HG02763 (cell line): ENCODE results near the gene ATP6V0A1.

Source experiments
- ATAC-seq: cut with Tn5 transposase; IDR thresholded peaks from one replicate; pipeline ENCODE4 v1.9.1; 2021; ENCODE audit warnings: mild to moderate bottlenecking, moderate library complexity; ENCODE audit not compliant: unreplicated experiment

The ATP6V0A1 gene

DNA sequence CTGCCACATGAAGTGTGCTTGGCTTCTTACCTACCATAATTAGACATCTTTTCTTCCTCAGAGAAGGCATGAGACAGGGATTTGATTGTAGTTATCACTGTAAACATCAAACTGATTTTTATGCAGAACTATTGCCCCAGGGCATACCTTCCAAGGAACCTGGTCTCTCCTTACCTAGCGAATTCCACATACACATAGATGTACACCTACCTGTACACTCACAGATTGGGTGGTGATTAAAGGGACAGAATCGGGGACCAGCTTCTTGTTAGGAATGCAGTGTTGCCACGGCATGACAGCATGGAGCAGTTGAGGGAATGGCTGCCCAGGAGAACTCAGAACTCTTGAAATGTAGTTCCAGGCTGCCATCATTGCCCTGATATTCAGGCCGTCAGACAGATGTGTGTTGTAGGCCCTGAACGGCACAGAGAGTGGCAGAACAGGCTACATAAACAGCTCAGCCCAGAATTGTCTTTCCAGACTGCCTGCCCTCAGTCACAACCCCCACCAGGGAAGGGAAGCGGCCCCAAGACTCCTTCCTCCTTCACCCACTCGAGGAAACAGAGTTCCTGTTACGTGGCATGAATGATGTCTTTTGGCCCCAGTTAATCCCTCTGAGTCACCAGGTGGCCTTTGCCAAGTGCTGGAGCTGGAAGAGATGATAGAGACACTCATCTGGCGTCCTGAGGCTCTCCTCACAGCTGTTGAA is 59.5 kb downstream of the ATP6V0A1 start:
- ATAC-seq: no peak

- no peak for ATAC-seq
Measured at GRCh38 chr17:42518755-42519545, 60.3 kb downstream of the ATP6V0A1 start.

DNA sequence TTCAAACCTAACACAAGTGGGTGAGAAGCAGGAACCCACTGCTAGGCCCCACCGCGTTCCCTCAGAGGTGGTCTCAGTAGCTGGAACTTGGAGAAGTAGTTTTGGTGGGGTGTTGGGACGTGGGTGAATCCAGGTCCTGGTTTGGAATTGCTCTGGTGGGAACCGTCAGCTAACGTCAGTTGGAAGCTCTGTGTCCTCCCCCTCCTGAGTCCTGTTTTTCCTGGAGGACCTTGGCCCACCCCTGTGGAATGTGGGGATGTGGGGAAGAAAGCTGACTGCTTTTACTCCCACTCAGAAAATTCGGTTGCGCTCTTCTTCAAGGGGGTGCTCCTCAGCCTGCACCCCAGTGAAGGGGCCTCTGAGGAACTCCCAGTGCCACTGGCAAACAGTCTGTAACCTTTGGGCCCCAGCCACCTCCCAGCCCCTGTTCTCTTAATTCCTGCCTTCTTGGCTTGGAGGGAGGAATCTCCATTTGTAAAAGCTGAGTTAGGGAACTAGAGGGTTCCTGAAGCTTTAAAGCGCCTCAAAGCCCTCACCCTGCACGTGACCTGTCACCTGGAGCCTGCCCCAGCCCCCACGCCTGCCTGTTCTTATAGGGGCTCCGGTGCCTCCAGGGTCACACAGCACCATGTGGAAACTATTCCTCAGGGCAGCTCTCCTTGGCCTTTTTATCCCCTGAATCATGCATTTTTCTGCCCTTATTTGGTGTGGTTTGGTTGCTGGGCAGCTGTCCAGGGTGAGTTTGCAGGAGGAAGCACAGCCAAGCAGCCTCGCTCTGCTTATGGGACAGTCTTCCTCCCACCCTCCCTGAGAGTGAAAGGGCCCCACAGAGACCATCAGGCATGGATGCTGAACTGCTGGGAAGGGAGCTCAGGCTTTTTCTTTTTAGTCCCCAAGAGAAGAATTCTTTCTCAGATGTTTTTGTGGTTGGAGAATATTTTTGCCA is 61.1 kb downstream of the ATP6V0A1 start:
- no peak for ATAC-seq

DNA sequence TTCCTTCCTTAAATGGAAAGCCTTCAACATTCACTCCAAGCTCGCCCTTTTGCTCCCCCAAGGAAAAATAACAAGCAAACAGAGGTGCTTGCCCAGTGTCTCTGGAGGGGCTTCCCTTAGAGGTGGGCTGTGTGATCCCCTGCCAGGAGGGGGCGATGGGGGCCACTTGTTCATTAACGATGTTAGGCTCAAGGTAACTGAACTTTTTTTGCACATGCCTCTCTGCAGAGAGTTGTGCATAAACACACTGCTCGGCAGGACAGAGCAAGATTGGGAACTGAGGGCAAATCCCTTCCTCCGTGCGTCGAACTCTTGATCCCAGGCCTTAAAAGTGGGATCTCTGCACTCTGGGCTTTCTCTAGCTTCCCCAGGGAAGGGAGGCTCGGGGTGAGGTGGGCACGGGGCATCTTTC is 61.9 kb downstream of the ATP6V0A1 start:
- ATAC-seq: no peak

DNA sequence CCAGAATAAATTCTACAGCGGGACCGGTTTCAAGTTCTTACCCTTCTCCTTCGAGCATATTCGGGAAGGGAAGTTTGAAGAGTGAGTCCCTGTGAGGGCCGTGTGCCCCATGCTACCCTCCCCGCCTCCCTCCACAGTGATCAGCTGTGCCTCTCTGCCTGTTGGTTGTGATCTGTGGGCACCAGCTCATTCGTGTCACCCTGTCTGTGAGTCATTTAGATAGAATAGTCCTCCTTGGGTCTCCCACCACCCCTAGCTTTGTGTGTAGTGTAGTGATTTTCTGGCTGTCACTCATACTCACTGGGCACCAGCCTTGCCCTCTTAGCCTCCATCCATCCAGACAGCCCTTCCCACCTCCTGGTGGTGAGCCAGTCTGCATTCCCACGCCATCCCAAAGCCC is 62.4 kb downstream of the ATP6V0A1 start:
- no peak for ATAC-seq

- no peak for ATAC-seq
Measured at GRCh38 chr17:42521666-42522262, 63.1 kb downstream of the ATP6V0A1 start.

GRCh38 chr17:42522263-42522790 is 63.6 kb downstream of the ATP6V0A1 start:
- ATAC-seq: no peak

DNA sequence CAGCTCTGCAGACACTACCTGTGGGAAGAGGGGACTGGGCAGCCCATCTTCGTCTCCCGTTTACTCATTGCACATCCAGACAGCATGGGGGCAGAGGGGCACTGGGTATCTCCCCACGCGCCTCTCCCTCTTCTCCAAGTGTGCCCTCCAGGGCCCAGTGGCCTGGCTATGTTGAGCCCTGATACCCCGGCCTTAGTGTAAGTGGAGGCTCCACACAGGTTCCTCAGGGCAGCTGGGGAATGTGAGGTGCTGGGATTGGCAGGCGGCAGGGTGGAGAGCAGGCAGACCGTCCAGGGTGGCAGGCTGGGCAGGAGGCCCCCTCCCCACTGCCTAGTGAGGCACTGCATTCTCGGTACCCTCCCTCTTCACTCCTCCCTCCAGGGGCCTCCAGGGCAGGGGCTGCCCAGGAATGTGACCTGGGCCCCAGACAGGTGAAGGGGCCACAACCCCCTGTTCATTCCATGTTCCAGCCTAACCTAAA is 64.2 kb downstream of the ATP6V0A1 start:
- ATAC-seq: no peak

- ATAC-seq: no peak
Measured at GRCh38 chr17:42525221-42525620, 66.5 kb downstream of the ATP6V0A1 start.

DNA sequence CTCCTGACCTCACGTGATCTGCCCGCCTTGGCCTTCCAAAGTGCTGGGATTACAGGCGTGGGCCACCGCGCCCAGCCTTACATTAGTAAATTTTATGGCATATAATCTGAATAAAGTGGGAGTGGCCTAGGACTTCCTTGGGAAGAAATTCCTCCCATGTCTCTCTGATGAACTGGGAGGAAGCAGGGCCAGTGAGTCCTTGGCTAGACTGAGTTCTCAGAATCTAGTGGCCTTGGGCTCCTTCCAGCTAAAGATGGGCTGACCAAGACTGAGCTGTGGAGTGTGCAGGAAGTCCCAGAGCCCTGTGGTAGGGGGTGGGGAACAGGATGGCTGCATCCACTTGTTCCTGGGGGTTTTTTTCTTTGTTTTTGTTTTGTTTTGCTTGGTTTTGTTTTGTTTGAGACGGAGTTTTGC is 67.4 kb downstream of the ATP6V0A1 start:
- ATAC-seq: no peak

DNA sequence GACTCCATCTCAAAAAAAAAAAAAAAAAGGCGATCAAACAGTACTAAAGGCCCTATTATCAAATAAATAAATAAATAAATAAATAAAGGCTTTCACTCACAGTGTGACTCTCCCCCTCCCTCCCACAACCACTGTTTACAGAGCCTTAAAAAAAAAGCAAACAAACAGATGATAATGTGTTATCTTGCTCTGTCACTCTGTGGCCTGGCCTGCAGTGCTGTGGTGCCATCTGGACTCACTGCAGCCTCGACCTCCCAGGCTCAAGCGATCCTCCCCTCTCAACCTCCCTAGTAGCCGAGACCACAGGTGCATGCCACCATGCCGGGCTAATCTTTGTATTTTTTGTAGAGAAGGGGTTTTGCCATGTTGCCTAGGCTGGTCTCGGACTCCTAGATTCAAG is 69.3 kb downstream of the ATP6V0A1 start:
- no peak for ATAC-seq

DNA sequence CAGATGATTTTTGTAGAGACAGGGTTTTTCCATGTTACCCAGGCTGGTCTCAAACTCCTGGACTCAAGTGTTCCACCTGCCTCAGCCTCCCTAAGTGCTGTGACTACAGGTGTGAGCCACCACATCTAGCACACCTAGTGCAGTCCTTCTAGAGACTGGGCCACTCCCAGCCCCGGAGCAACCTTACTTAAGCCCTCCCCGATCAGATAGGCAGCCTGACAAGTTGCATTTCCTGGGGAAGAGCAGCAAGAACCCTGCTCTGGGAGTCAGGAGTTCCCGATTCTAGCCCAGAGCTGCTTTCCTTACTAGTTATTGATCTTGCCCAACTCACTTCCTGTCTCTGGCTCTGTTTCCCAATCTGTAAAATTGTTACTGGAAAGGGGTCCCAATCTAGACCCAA is 70.4 kb downstream of the ATP6V0A1 start:
- ATAC-seq: no peak

GRCh38 chr17:42530952-42531454 is 72.3 kb downstream of the ATP6V0A1 start:
- ATAC-seq: no peak

GRCh38 chr17:42531455-42532354 is 73.0 kb downstream of the ATP6V0A1 start:
- no peak for ATAC-seq

DNA sequence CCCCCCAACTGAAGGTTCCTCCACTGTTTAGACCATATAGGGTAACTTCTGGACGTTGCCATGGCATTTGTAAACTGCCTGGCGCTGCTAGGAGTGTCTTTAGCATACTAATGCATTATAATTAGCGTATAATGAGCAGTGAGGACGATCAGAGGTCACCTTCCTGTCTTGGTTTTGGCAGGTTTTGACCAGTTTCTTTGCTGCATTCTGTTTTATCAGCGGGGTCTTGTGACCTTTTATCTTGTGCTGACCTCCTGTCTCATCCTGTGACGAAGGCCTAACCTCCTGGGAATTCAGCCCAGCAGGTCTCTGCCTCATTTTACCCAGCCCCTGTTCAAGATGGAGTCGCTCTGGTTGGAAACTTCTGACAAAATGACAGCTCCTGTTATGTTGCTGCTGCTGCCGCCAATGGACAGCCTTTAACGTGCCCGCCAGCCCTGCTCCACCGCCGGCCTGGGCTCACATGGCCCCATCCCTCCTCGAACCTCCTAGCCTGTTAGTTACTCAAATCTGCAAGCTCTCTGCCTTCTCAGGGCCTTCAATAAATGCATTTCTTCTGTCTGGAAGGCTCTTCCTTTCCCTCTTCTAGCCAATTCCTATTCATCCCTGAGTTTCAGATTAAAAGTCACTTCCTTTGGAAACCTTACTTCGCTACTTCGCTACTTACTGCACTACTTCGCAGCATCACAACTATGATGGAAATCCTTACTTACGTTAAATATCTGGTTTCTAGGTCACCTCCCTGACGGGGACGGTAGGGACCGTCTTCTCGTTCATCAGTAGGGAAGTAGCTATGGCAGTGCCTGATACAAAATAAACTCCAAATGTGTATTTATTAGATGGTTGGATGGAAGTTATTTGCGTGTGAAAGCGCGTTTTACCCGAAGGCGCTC is 76.7 kb downstream of the ATP6V0A1 start:
- no peak for ATAC-seq

- ATAC-seq: peak; percentile 81
Measured at GRCh38 chr17:42536048-42536371, 77.3 kb downstream of the ATP6V0A1 start, which contains the start of gene NAGLU. Gene NAGLU (plus strand): TSS chr17:42536241. CDS start chr17:42536273, 32 bp downstream.

GRCh38 chr17:42536372-42537155 is 77.9 kb downstream of the ATP6V0A1 start:
- peak; percentile 70 for ATAC-seq
